ENCODE results near the gene RNF141.

Gene RNF141

GRCh38 chr11:10503777-10504480 is 37.1 kb downstream of the RNF141 start:
- no peak for DNase-seq
- in situ Hi-C loops (cut with HindIII; ENCODE audit: low pct_ligation_motif_present, low pct_unique_long_range_greater_than_20kb, low sequenced_read_pairs): no loop called here

- DNase-seq: no peak
- in situ Hi-C loops (cut with HindIII; ENCODE audit: low pct_ligation_motif_present, low pct_unique_long_range_greater_than_20kb, low sequenced_read_pairs): no loop called here
These were observed 37.8 kb downstream of the RNF141 start for GRCh38 chr11:10503221-10503620.

DNA sequence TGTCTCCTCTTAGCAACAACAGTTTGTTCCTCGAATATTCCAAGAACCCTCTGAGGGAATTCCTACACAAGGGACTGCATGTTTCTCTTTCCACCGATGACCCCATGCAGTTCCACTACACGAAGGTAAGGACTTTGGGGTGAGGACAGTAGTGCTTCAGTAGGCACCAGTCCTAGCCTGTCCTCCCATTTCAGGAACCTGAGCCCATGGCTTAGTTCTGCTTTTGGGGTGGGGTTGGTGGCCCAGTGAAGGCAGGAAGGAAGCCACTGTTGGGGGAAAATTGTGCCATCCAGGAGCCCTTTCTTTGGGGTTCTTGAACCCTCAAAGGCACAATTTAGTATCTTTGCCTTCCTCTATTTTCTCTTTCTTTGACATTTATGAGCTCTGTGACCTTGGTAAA is 38.2 kb downstream of the RNF141 start:
- in situ Hi-C loops (cut with HindIII; ENCODE audit: low pct_ligation_motif_present, low pct_unique_long_range_greater_than_20kb, low sequenced_read_pairs): no loop called here
- no peak for DNase-seq

DNA sequence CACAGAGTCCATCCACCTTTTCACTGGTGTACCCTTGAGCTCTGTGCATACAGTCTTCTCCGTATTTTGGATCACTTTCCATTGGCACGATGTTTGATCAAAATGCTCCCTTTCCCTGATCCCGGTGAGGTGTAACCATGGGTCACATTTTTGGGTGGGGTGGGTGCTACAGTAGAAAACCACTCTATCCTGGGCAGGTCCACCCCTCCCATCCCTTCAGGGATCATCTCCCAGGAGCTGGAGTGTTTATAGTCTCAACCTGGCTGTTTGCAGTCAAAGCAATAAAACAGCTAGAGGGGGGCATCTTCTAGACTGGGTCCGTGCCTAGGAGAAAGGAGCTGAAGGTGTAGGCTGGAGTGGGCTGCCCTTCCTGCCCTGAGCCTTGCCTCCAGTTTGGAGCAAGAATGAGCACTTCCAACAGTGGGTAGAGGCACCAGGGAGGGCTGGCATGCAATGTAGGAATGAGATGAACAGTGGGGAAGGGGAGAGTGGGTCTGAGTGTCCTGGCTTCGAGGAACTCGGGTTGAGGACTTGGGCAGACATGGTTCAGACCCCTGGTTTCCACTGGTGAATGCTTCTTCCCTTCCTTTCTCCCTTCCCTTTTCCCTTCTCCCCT is 38.8 kb downstream of the RNF141 start:
- in situ Hi-C loops (cut with HindIII; ENCODE audit: low pct_ligation_motif_present, low pct_unique_long_range_greater_than_20kb, low sequenced_read_pairs): no loop called here
- DNase-seq: no peak

DNA sequence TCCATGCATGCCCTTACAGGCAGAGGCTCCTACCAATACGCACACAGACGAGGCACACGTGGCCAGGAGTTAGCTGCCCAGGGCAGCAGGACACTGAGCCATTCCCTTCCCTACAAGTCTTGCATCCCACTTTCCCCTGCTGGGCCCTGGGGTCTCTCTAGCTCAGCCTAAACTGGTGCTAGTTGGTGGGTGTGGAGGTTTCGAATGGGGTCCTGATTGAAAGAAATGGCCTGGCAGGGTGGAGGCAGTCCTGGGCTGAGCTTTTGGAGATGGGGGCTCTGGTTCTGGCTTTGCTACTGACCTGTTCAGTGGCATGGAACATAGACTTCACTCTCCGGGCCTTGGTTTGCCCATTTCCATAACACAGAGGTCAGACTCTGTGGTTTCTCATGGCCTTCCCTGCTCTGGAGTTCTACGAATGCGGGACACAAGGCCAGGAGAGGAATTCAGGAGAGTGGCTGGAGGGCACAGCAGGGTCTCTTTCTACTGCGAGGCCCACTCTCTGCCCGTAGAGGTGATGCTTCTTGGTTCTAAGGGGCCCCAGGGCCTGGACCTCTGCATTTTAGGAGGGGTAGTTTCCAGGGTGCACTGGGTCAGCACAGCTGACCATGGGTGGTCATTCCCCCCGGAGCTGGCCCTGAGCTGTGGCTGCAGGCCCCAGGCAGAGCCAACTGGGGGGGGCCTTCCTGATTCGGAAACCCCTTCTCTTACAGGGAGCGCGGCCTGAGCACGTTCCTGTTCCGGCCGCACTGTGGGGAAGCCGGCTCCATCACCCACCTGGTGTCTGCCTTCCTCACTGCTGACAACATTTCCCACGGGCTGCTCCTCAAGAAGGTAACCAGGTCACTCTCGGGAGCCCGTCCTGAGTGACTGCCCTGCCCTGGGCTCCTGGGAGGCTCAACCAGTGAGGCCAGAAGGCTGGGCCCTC is 40.0 kb downstream of the RNF141 start:
- in situ Hi-C loops (cut with HindIII; ENCODE audit: low pct_ligation_motif_present, low pct_unique_long_range_greater_than_20kb, low sequenced_read_pairs): no loop called here

GRCh38 chr11:10499874-10500601 is 40.9 kb downstream of the RNF141 start:
- no peak for DNase-seq
- in situ Hi-C loops (cut with HindIII; ENCODE audit: low pct_ligation_motif_present, low pct_unique_long_range_greater_than_20kb, low sequenced_read_pairs): no loop called here

More for the DNA sequence above, 40.0 kb downstream of the RNF141 start:
- DNase-seq: no peak

DNA sequence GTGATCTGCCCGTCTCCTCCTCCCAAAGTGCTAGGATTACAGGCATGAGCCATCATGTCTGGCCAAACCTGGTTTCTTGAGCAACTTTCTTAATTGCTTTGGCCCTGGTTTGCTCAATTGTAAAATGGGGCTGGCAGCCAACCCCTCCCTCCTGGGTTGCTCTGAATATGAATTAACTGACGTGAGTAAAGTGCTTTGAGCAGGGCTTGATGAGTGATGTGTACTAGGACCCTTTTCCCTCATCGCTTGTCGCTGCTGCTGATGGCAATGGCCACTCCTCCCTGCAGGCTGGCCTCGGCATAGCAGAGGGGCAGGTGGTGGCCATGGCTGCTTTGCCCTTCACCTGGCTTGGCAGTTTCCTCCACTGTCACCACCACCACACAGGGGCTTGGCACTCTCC is 41.5 kb downstream of the RNF141 start:
- in situ Hi-C loops (cut with HindIII; ENCODE audit: low pct_ligation_motif_present, low pct_unique_long_range_greater_than_20kb, low sequenced_read_pairs): no loop called here
- no peak for DNase-seq

GRCh38 chr11:10498426-10499250 is 42.3 kb downstream of the RNF141 start:
- in situ Hi-C loops (cut with HindIII; ENCODE audit: low pct_ligation_motif_present, low pct_unique_long_range_greater_than_20kb, low sequenced_read_pairs): no loop called here

DNA sequence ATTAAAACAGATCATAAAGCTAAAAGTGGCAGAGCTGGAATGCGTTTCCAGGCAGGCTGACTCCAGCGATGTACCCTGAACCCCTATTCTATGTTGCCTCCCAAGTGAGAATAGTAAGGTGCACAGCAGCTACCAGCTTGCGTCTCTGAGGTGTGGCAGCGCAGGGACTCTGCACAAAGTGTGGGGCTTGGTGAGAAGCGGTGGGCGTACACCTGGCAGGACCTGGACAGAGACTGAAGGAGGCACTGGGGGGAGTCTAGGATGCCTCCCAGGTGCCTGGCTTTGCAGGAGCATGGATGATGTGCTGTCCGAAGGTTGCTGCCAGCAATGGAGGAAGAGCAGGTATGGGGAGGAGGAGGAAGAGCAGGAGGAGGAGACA is 43.0 kb downstream of the RNF141 start:
- no peak for DNase-seq
- in situ Hi-C loops (cut with HindIII; ENCODE audit: low pct_ligation_motif_present, low pct_unique_long_range_greater_than_20kb, low sequenced_read_pairs): no loop called here

More at GRCh38 chr11:10498426-10499250, 42.3 kb downstream of the RNF141 start:
- DNase-seq: no peak

DNA sequence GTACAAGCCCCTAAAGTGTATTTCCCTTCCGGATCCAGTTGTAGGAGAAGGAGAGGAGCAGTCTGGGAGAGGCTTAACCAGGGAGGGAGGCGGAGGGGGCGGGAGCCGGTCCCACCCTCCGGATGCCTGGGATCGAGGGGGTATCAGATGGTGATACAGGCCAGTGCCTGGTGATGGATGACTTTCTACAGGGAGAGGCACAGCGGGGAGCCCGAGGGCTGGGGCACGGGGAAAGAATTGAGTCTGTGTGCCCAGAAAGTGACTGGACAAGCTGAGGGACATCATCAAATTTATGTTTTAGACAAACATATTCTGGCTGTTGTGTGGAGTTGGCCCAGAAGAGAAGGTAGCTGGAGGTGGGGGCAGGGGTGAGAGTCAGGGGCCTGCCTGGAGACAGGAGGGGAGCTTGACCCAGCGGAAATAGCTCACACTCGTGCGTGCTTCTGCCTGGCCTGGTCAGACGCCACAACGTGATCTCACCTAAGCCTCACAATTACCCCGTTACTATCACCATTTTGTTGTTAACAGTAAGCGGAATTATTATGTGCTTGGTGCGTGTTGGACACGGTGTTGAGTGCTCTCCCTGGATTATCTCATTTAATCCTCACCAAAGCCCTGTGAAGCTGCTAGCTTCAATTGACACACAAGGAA is 43.5 kb downstream of the RNF141 start:
- no peak for DNase-seq
- in situ Hi-C loops (cut with HindIII; ENCODE audit: low pct_ligation_motif_present, low pct_unique_long_range_greater_than_20kb, low sequenced_read_pairs): no loop called here

GRCh38 chr11:10496296-10496936 is 44.6 kb downstream of the RNF141 start:
- DNase-seq: no peak
- in situ Hi-C loops (cut with HindIII; ENCODE audit: low pct_ligation_motif_present, low pct_unique_long_range_greater_than_20kb, low sequenced_read_pairs): no loop called here

- in situ Hi-C loops (cut with HindIII; ENCODE audit: low pct_ligation_motif_present, low pct_unique_long_range_greater_than_20kb, low sequenced_read_pairs): no loop called here
- no peak for DNase-seq
These were observed 45.6 kb downstream of the RNF141 start for GRCh38 chr11:10495464-10495786.

DNA sequence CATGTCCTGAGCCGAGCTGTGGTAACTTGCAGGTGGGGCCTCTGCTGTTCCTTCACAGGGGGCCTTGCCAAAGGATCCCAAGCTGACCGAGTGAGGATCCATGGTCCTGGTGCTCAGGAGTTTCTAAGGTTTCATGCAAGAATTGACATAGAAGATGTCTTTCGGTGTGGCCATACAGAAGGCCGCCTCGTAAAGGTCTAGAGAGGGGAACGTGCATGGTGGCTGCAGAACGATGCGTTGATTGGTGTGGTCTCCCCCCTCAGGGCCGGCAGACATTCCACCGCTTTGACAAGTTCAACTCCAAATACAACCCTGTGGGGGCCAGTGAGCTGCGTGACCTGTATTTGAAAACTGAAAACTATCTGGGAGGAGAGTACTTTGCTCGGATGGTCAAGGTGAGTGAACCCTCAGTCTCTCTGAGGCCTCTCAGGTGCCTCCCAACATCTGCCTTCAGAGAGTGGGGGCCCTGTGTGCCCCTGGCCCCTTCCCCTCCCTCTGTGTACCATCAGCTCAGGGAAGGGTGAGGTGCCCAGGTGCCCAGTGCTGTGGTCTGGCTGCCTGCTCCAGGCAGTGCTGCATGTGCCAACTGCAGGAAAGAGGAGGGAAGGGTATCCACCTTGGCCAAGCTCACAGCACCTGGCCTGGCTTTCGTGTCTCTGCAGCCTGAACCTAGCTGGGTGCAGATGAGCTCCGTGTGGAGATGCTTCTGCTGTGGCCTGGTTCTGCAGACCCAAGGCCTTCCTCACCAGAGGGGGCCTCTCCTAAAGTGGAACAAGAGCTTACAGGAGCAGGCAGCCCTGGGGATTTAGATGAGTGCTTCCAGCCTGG is 46.1 kb downstream of the RNF141 start:
- no peak for DNase-seq
- in situ Hi-C loops (cut with HindIII; ENCODE audit: low pct_ligation_motif_present, low pct_unique_long_range_greater_than_20kb, low sequenced_read_pairs): no loop called here

GRCh38 chr11:10493041-10493663 is 47.8 kb downstream of the RNF141 start:
- no peak for DNase-seq
- in situ Hi-C loops (cut with HindIII; ENCODE audit: low pct_ligation_motif_present, low pct_unique_long_range_greater_than_20kb, low sequenced_read_pairs): no loop called here

GRCh38 chr11:10492084-10492483 is 48.9 kb downstream of the RNF141 start:
- in situ Hi-C loops (cut with HindIII; ENCODE audit: low pct_ligation_motif_present, low pct_unique_long_range_greater_than_20kb, low sequenced_read_pairs): no loop called here
- DNase-seq: no peak
